HG02840 (cell line): ENCODE measurements around the gene SPTBN2.

ENCODE experiments used
- ATAC-seq: cut with Tn5 transposase; IDR thresholded peaks from one replicate; pipeline ENCODE4 v1.9.1; 2021; ENCODE audit warnings: mild to moderate bottlenecking, moderate library complexity, moderate number of reproducible peaks; ENCODE audit not compliant: unreplicated experiment, low FRiP score

The SPTBN2 gene

GRCh38 chr11:66686801-66687750 lies 41.9 kb downstream of the SPTBN2 start:
- no peak for ATAC-seq

- no peak for ATAC-seq
Observed at GRCh38 chr11:66686100-66686785, 42.8 kb downstream of the SPTBN2 start.

GRCh38 chr11:66685276-66686099 lies 43.5 kb downstream of the SPTBN2 start:
- ATAC-seq: no peak

- no peak for ATAC-seq
Observed at GRCh38 chr11:66684635-66685034, 44.4 kb downstream of the SPTBN2 start.

GRCh38 chr11:66683877-66684276 lies 45.1 kb downstream of the SPTBN2 start:
- no peak for ATAC-seq

GRCh38 chr11:66680966-66681645 lies 47.9 kb downstream of the SPTBN2 start:
- no peak for ATAC-seq

GRCh38 chr11:66677599-66678375 lies 51.2 kb downstream of the SPTBN2 start, which contains the start of gene RBM4B:
Gene RBM4B (minus strand): TSS chr11:66677887. CDS start chr11:66677079, 808 bp downstream.
- ATAC-seq: peak; percentile 81

GRCh38 chr11:66676931-66677598 lies 52.0 kb downstream of the SPTBN2 start:
- no peak for ATAC-seq

- no peak for ATAC-seq
Observed at GRCh38 chr11:66676282-66676919, 52.6 kb downstream of the SPTBN2 start.

- no peak for ATAC-seq
Observed at GRCh38 chr11:66674964-66675602, 53.9 kb downstream of the SPTBN2 start.

GRCh38 chr11:66670816-66671215 lies 58.2 kb downstream of the SPTBN2 start:
- ATAC-seq: no peak

GRCh38 chr11:66665369-66665768 lies 63.6 kb downstream of the SPTBN2 start:
- ATAC-seq: no peak

- no peak for ATAC-seq
Observed at GRCh38 chr11:66663741-66664296, 65.2 kb downstream of the SPTBN2 start.

- ATAC-seq: no peak
Observed at GRCh38 chr11:66659763-66660162, 69.3 kb downstream of the SPTBN2 start.

GRCh38 chr11:66653123-66653522 lies 75.9 kb downstream of the SPTBN2 start:
- no peak for ATAC-seq

GRCh38 chr11:66652651-66653050 lies 76.4 kb downstream of the SPTBN2 start:
- no peak for ATAC-seq

GRCh38 chr11:66651016-66651415 lies 78.0 kb downstream of the SPTBN2 start:
- ATAC-seq: no peak

GRCh38 chr11:66649903-66650302 lies 79.1 kb downstream of the SPTBN2 start:
- ATAC-seq: no peak
